Activated CD4-positive, alpha-beta T cell treated with anti-CD3 and anti-CD28 coated beads, Interleukin-2, amount 10 ng/mL, durations not matched to agents 7 days and 5 days (primary cell): ENCODE results near the gene PCNX1. TPM values are rescaled to one million over a fixed set of nuclear protein-coding genes. Genes with fewer than 3 reads are reported as not detected.
"Not testable (repeated sequence)": the region's sequence is repeated elsewhere in the genome, so short reads cannot be mapped to it uniquely, and the experiment has no call there.

ENCODE experiments used
- CTCF ChIA-PET: fragments of 350-600 bp; sonication (Branson Sonifier 250); formaldehyde crosslinking; loops from one replicate; lab custom pipeline; 2021; ENCODE audit warnings: antibody characterized with exemption; lab: Charles Lee
- POLR2A ChIA-PET: fragments of 350-600 bp; sonication (Branson Sonifier 250); formaldehyde crosslinking; loops from one replicate; lab custom pipeline; 2021; ENCODE audit warnings: antibody characterized with exemption; lab: Charles Lee
- DNase-seq: peaks from one replicate; pipeline ENCODE4 v3.0.0-alpha.2; 2020
- H3K27ac Mint-ChIP-seq: one replicate; pipeline ENCODE4 v1.8.0; 2021; ENCODE audit warnings: mild to moderate bottlenecking, moderate library complexity, mixed read lengths
- H3K27me3 Mint-ChIP-seq: one replicate; pipeline ENCODE4 v1.8.0; 2021; ENCODE audit warnings: mixed read lengths
- H3K36me3 Mint-ChIP-seq: one replicate; pipeline ENCODE4 v1.8.0; 2021; ENCODE audit warnings: low read depth, mixed read lengths
- H3K4me1 Mint-ChIP-seq: one replicate; pipeline ENCODE4 v1.8.0; 2021; ENCODE audit warnings: mixed read lengths
- H3K4me3 Mint-ChIP-seq: one replicate; pipeline ENCODE4 v1.8.0; 2021; ENCODE audit warnings: mild to moderate bottlenecking, moderate library complexity, mixed read lengths
- H3K9me3 Mint-ChIP-seq: one replicate; pipeline ENCODE4 v1.8.0; 2021; ENCODE audit warnings: mixed read lengths
- total RNA-seq, 2 experiments: library from RNA; stranded (reverse); gene quantifications; one replicate each; pipeline ENCODE4 v1.2.3, GENCODE V29; 2021

PCNX1 gene
- 10 to 100 TPM; 56.6 to 72.1 TPM for total RNA-seq

DNA sequence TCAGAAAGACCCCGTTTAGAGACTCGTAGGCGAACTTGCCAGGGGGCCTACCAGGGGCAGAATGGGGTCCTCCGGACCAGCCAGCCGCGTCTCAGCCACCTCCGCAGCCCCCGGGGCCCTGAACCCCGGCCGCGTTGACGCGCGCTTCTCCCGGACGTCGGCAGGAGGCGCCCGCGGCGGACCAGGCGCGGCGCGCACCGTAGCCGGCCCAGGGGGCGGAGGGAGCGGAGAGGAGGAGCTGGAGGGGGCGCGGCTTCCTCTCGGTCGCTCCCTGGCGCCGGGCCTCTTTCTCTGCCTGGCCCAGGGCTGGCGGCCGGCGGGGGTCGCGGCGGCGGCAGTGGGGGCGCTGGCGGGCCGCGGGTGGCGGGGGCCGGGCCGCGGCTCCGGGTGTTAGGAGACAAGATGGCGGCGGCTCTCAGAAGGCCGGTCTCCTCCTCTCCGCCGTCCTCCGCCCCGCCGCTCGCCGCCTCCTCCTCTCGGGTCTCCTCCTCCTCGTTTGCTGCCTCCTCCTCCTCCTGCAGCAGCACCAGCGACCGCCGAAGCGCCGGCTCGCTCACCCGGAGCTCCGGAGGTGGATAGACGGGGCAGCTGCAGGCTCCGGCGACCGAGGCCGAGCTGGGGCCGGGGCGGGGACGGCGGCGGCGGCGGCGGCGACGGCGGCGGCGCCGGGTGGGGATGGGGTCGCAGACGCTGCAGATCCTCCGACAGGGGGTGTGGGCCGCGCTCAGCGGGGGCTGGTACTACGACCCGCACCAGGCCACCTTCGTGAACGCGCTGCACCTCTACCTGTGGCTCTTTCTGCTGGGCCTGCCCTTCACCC, at the start of gene PCNX1:
Gene PCNX1 (plus strand): TSS at position 284 of the 820 bp plus-strand sequence. CDS start 392 bp downstream, at position 676.
- H3K9me3 Mint-ChIP-seq, result no peaks in the 10 kb centered on the region
- H3K4me3 Mint-ChIP-seq, result peak within 1 kb of the TSS; percentile 80
- peaks cover 13% of the 10 kb centered on the region for H3K36me3 Mint-ChIP-seq
- ChIA-PET CTCF (interaction anchor here (0.6 to 4.4 kb wide), 33 partner anchors 8 to 339 kb away, joined by 3 to 61 read pairs (median 5); partner anchors contain the start of gene MAP3K9), POLR2A (interaction anchor here (0.7 to 1.3 kb wide), 2 partner anchors 21 to 183 kb away, joined by 3 read pairs; no protein-coding TSS in a partner anchor)
- DNase-seq, result peak; percentile 91
- H3K4me1 Mint-ChIP-seq, result peaks cover 56% of the 10 kb centered on the region
- peak within 1 kb of the TSS; percentile 96 for H3K27ac Mint-ChIP-seq
- no peaks in the 10 kb centered on the region for H3K27me3 Mint-ChIP-seq

DNA sequence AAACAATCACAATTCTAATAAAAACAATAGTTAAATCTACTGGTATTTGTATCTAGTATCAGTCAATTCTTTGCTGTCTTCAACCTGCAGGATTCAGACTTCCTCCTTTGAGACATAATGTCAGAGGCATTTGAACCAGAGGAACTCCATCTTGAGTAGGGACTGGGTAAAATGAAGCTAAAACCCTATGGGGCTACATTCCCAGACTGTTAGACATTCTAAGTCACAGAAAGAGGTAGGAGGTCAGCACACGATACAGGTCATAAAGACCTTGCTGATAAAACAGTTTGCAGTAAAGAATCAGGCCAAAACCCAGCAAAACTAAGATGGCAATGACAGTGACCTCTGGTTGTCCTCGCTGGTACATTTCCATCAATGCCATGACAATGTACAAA, 49.8 kb upstream of the PCNX1 start:
- H3K4me3 Mint-ChIP-seq, result no peak overlapping the region
- ChIA-PET CTCF (interaction anchor here (1.6 kb wide), 1 partner anchor 13 kb away, joined by 4 read pairs; no protein-coding TSS in a partner anchor), POLR2A (no interaction called here)
- no peaks in the 10 kb centered on the region for H3K9me3 Mint-ChIP-seq
- peaks cover 11% of the 10 kb centered on the region for H3K4me1 Mint-ChIP-seq
- H3K36me3 Mint-ChIP-seq, result no peaks in the 10 kb centered on the region
- no peaks in the 10 kb centered on the region for H3K27me3 Mint-ChIP-seq
- DNase-seq, result no peak
- H3K27ac Mint-ChIP-seq, result no peak overlapping the region

DNA sequence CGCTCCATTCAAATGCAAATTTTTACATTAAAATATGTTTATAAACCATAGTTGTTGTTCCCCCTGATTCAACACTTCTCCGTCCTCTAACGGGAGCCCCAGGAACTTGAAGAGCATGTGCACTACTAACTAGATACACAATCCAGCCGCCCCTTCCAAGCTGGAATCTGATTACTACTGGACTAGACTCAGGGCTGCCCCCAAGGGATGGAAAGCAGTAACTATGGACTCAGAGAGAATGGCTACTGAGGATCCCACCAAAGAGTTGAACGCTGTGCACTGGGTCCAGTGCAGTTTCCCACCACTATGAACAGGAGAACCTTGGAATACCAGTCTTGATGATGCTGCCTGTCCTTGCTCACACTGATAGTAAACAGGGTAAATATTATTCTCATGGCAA, 48.6 kb upstream of the PCNX1 start:
- Mint-ChIP-seq H3K9me3 (no peaks in the 10 kb centered on the region), H3K4me1 (peaks cover 11% of the 10 kb centered on the region), H3K27me3 (no peaks in the 10 kb centered on the region), H3K27ac (no peak overlapping the region), H3K36me3 (no peaks in the 10 kb centered on the region), H3K4me3 (no peak overlapping the region)
- DNase-seq, result no peak
- POLR2A ChIA-PET, result no interaction called here
- CTCF ChIA-PET, result interaction anchor here (1.5 kb wide), 1 partner anchor 119 kb away, joined by 3 read pairs; no protein-coding TSS in a partner anchor

DNA sequence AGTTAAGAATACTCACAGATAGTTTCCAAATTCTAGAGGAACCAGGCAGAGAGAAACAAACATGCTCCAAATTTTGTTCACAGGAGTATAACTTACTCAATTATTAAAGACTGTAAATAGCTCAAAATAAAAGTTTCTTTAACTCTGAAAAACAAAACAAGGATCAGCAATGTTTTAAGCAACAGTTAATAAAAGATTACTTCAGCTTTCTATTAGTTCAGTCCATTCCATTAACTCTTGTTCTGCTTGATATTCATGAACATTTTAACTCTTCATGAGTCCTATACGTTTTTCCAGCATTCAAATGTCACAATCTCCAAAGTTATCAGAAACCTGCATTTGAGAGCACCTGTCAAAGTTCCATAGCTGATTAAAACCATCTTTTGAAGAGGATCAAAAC, 40.3 kb upstream of the PCNX1 start:
- H3K4me1 Mint-ChIP-seq, H3K27ac Mint-ChIP-seq, DNase-seq, POLR2A ChIA-PET, H3K27me3 Mint-ChIP-seq, H3K4me3 Mint-ChIP-seq: not testable (repeated sequence)
- Mint-ChIP-seq H3K36me3 (peaks cover 17% of the 10 kb centered on the region), H3K9me3 (peaks cover 27% of the 10 kb centered on the region)
- CTCF ChIA-PET, result interaction anchor here (1.5 kb wide), 1 partner anchor 12 kb away, joined by 3 read pairs; no protein-coding TSS in a partner anchor

DNA sequence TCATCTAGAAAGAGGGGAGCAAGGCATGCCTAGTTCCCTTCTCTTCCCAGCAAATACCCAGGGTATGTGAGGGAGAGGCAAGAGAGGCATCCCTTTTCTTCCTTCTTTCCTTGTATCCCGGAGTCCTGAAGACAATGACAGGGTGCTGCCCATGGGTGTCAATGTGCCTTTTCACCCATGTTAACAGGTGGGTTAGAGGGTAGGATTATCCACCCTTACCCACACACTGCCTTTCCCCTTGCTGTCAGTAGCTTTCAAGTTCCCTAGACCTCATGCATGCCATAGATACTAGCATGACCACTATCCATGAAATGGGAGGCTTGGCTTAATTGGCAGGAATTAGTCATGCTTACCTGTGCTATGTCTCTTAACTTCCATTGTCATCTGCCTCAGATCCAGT, 36.3 kb upstream of the PCNX1 start:
- no peaks in the 10 kb centered on the region for H3K27me3 Mint-ChIP-seq
- peaks cover 22% of the 10 kb centered on the region for H3K36me3 Mint-ChIP-seq
- CTCF ChIA-PET, result interaction anchor here (0.7 to 1.4 kb wide), 3 partner anchors 9 to 33 kb away, joined by 3 to 4 read pairs (median 3); no protein-coding TSS in a partner anchor
- H3K4me3 Mint-ChIP-seq, result no peak overlapping the region
- peaks cover 24% of the 10 kb centered on the region for H3K9me3 Mint-ChIP-seq
- POLR2A ChIA-PET, result no interaction called here
- H3K4me1 Mint-ChIP-seq, result peaks cover 23% of the 10 kb centered on the region
- no peak for DNase-seq
- H3K27ac Mint-ChIP-seq, result no peak overlapping the region

DNA sequence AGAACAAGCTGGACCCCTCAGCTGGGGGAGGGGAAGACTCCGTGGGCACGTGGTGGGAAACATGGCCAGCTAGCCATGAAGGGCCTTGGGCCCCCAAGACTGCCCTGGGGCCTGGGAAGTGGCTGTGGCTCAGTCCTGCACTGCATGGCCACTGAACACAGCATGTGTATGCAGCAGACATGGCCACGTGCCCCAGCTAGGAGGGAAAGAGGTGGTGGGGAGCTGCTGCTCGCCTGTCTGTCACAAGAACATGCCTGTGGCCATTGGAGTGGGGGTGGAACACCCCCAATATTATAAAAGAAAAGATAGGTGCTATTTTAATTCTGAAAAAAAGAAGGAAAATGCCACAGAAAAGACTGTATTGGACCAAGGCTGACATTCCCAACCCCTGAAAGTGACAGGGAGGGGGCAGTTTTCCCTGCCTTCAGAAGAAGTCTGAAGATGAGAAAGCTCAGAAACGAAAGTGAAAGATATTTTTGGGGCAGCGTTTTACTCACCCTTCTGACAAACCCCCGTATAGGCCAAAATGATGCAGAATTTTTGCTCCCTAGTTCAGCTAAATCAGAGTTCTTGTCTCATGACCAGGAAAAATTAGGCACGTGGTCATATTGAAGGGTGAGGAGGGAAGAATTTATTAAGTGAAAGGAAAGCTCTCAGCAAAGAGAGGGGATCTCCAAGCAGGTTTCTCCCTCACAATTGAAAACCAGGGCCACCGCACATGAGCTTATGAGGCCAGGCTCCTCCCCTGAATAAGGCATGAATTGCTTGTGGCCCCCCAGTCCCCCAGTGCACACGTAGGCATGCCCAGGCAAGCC, 35.2 kb upstream of the PCNX1 start:
- POLR2A ChIA-PET, result no interaction called here
- DNase-seq, result peak; percentile 32
- CTCF ChIA-PET, result interaction anchor here (0.5 to 1.7 kb wide), 12 partner anchors 8 to 62 kb away, joined by 3 to 8 read pairs (median 3); partner anchors contain the start of gene PCNX1
- Mint-ChIP-seq H3K4me3 (peak overlapping the region; percentile 60), H3K9me3 (peaks cover 21% of the 10 kb centered on the region), H3K27ac (peak overlapping the region; percentile 91), H3K36me3 (peaks cover 22% of the 10 kb centered on the region), H3K27me3 (no peaks in the 10 kb centered on the region), H3K4me1 (peaks cover 23% of the 10 kb centered on the region)

DNA sequence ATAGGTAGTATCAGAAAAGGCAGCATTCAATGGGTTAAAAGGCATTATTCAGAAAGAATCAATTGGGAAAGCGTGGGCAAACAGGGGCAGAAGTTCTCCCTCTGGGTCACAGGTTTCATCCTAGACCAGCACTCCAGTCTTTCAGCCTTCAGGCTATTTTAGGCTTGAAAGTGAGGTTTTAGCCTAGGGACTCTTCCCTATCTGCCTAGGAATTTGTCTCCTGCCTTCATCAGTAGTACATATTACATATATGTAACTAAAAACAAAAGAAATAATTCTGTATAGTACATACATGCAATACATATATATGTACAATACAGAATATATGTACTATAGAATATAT, 34.6 kb upstream of the PCNX1 start:
- ChIA-PET CTCF (interaction anchor here (0.6 to 1.7 kb wide), 6 partner anchors 12 to 46 kb away, joined by 3 to 8 read pairs (median 4); partner anchors contain the start of gene PCNX1), POLR2A (no interaction called here)
- no peak for DNase-seq
- Mint-ChIP-seq H3K9me3 (peaks cover 19% of the 10 kb centered on the region), H3K36me3 (peaks cover 22% of the 10 kb centered on the region), H3K4me1 (peaks cover 23% of the 10 kb centered on the region), H3K27me3 (no peaks in the 10 kb centered on the region), H3K27ac (peak overlapping the region; percentile 91), H3K4me3 (peak overlapping the region; percentile 60)

DNA sequence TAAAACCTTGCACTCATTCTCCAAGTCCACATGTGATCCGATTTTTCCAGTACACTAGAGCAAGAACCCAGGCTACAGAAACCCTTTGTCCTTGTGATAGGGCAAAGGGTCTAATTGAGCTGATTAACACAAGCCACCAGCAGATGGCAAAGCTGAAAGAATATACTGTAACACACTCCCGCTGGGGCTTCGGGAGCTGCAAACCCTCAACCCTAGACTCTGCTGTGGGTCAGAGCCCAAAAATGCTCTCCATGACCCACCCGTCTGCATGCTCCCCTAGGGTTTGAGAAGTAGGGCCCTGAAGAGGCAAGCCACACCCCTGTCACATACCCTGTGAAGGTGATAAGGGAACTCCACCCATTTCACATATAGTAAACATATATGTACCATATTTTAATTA, 33.6 kb upstream of the PCNX1 start:
- no peak overlapping the region for H3K27ac Mint-ChIP-seq
- peaks cover 23% of the 10 kb centered on the region for H3K4me1 Mint-ChIP-seq
- DNase-seq, result no peak
- no peaks in the 10 kb centered on the region for H3K27me3 Mint-ChIP-seq
- H3K4me3 Mint-ChIP-seq, result no peak overlapping the region
- peaks cover 19% of the 10 kb centered on the region for H3K36me3 Mint-ChIP-seq
- ChIA-PET CTCF (interaction anchor here (0.6 to 1.8 kb wide), 5 partner anchors 9 to 1380 kb away, joined by 3 to 7 read pairs (median 4); partner anchors contain the start of gene PCNX1), POLR2A (no interaction called here)
- peaks cover 17% of the 10 kb centered on the region for H3K9me3 Mint-ChIP-seq

DNA sequence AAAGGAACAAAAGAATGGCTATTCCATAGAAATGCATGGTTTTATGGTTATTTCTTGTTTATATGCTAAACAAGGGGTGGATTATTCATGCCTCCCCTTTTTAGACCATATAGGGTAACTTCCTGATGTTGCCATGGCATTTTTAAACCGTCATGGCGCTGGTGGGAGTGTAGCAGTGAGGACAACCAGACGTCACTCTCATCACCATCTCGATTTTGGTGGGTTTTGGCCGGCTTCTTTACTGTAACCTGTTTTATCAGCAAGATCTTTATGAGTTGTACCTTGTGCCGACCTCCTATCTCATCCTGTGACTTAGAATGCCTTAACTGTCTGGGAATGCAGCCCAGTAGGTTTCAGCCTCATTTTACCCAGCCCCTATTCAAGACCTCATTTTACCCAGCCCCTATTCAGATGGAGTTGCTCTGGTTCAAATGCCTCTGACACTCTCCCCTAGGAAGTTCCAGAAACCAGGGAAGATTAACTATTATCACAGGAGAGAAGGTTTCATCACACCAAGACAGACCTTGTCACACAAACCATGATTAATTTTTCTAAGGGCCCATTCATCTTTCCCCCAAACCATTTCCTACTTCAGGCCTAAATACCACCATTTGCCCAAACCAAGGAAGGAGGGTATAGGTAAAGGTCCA, 31.3 kb upstream of the PCNX1 start:
- H3K27me3 Mint-ChIP-seq, POLR2A ChIA-PET, DNase-seq, H3K9me3 Mint-ChIP-seq, H3K27ac Mint-ChIP-seq, CTCF ChIA-PET, H3K4me3 Mint-ChIP-seq: not testable (repeated sequence)
- Mint-ChIP-seq H3K4me1 (peaks cover 23% of the 10 kb centered on the region), H3K36me3 (peaks cover 13% of the 10 kb centered on the region)

DNA sequence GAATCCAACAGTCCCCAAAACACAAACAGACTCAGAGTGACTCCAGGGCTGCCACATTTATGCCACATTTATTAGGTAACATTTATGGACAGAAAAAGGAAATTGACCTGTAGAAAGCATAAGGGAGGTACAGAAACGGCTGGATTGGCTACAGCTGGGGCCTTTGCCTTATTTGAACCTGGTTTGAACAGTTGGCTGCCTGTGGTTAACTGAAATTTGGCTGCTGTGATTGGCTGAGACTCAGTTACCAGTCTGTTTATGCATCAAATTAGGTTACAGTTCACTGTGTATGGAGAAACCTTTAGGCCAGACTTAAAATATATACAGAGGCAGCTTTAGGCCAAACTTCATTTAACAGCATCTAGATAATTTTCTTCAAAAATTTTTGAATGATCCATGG, 27.8 kb upstream of the PCNX1 start:
- CTCF ChIA-PET, result interaction anchor here (0.9 to 2.1 kb wide), 5 partner anchors 9 to 28 kb away, joined by 3 to 5 read pairs (median 4); partner anchors contain the start of gene PCNX1
- peaks cover 26% of the 10 kb centered on the region for H3K4me1 Mint-ChIP-seq
- no peak overlapping the region for H3K27ac Mint-ChIP-seq
- no peaks in the 10 kb centered on the region for H3K27me3 Mint-ChIP-seq
- H3K36me3 Mint-ChIP-seq, result peaks cover 6% of the 10 kb centered on the region
- no peaks in the 10 kb centered on the region for H3K9me3 Mint-ChIP-seq
- no peak for DNase-seq
- POLR2A ChIA-PET, result interaction anchor here (0.7 kb wide), 1 partner anchor 675 kb away, joined by 6 read pairs; no protein-coding TSS in a partner anchor
- H3K4me3 Mint-ChIP-seq, result no peak overlapping the region

DNA sequence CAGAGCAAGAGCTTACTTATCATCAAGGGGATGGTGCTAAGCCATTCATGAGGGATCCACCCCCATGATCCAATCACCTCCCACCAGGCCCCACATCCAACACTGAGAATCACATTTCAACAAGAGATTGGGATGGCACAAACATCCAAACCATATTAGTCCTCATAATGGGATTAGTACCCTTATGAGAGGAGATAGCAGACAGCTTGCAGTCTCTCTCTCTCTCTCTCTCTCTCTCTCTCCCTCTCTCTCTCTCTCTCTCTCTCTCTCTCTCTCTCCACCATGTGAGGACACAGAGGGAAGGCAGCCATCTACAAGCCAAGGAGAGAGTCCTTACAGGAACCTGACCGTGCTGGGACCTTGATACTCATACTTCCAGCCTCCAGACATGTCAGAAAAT, 26.4 kb upstream of the PCNX1 start:
- H3K36me3 Mint-ChIP-seq, H3K4me3 Mint-ChIP-seq: not testable (repeated sequence)
- CTCF ChIA-PET, result interaction anchor here (0.6 to 2.1 kb wide), 5 partner anchors 10 to 75 kb away, joined by 3 to 5 read pairs (median 3); no protein-coding TSS in a partner anchor

More for the DNA sequence above, 26.4 kb upstream of the PCNX1 start:
- POLR2A ChIA-PET, DNase-seq, H3K27me3 Mint-ChIP-seq, H3K27ac Mint-ChIP-seq, H3K9me3 Mint-ChIP-seq: not testable (repeated sequence)
- peaks cover 40% of the 10 kb centered on the region for H3K4me1 Mint-ChIP-seq
